Fibroblast of gingiva (primary cell): ENCODE measurements around the gene SLC40A1.

Source experiments
- DNase-seq: peaks from one replicate; pipeline ENCODE4 v3.0.0-alpha.2; 2011; ENCODE audit warnings: low read depth

SLC40A1 gene

GRCh38 chr2:189599245-189599644, 18.7 kb upstream of the SLC40A1 start:
- peak; percentile 34 for DNase-seq

- no peak for DNase-seq
Measured at GRCh38 chr2:189595417-189595816, 14.8 kb upstream of the SLC40A1 start.

GRCh38 chr2:189594305-189594704, 13.7 kb upstream of the SLC40A1 start:
- DNase-seq, result no peak

- no peak for DNase-seq
Measured at GRCh38 chr2:189593115-189593514, 12.5 kb upstream of the SLC40A1 start.

GRCh38 chr2:189592353-189592984, 11.9 kb upstream of the SLC40A1 start:
- DNase-seq, result no peak

- DNase-seq, result no peak
Measured at GRCh38 chr2:189587780-189588179, 7.2 kb upstream of the SLC40A1 start.

GRCh38 chr2:189585226-189585756, 4.7 kb upstream of the SLC40A1 start:
- DNase-seq, result no peak

GRCh38 chr2:189584686-189585085, 4.1 kb upstream of the SLC40A1 start:
- no peak for DNase-seq

- no peak for DNase-seq
Measured at GRCh38 chr2:189583227-189584198, 2.9 kb upstream of the SLC40A1 start.

GRCh38 chr2:189582809-189583192, 2.2 kb upstream of the SLC40A1 start:
- DNase-seq, result no peak

GRCh38 chr2:189582140-189582808, 1.7 kb upstream of the SLC40A1 start:
- DNase-seq, result no peak

- DNase-seq, result no peak
Measured at GRCh38 chr2:189581354-189582139, 961 bp upstream of the SLC40A1 start.

- DNase-seq, result no peak
Measured at GRCh38 chr2:189580241-189580651, 340 bp downstream of the SLC40A1 start.

- DNase-seq, result peak; percentile 42
Measured at GRCh38 chr2:189579585-189580186, 900 bp downstream of the SLC40A1 start.

GRCh38 chr2:189578272-189578950, 2.2 kb downstream of the SLC40A1 start:
- no peak for DNase-seq

- DNase-seq, result no peak
Measured at GRCh38 chr2:189577121-189577520, 3.5 kb downstream of the SLC40A1 start.

GRCh38 chr2:189576396-189576795, 4.2 kb downstream of the SLC40A1 start:
- DNase-seq, result no peak

- no peak for DNase-seq
Measured at GRCh38 chr2:189574793-189575475, 5.7 kb downstream of the SLC40A1 start.

- DNase-seq, result no peak
Measured at GRCh38 chr2:189570570-189571031, 10.0 kb downstream of the SLC40A1 start.
